ENCODE measurements around the gene OR51B2. TPM values are rescaled to one million over a fixed set of nuclear protein-coding genes. Genes with fewer than 3 reads are reported as not detected.
"Not testable (repeated sequence)": the region's sequence is repeated elsewhere in the genome, so short reads cannot be mapped to it uniquely, and the experiment has no call there.

Gene OR51B2
- polyA plus RNA-seq, 1 experiment = not detected

DNA sequence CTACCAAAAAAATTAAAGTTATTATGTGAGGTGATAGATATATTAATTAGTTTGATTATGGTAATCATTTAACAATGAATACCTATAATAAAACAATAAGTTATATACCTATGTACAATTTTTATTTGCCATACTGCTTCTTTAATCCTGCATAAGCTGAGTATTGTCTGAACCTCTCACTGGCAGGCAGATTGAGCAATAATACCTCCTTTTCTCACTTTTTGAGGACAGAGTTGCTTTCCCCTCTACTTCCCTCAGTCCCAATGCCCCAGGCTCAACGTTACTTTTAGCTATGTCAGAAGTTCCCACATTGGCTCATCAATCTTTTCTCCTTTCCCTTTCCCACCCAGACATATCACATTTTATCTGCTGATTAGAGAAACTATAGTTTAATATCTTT lies 25.5 kb upstream of the OR51B2 start:
- POLR2A ChIA-PET = no interaction called here
- H3K4me3 ChIP-seq (ENCODE audit: low read depth, low read length) = no peak overlapping the region
- CTCF ChIA-PET = no interaction called here
- no peaks in the 10 kb centered on the region for H3K27me3 ChIP-seq (ENCODE audit: control insufficient read depth, insufficient read depth, low read length)
- no peaks in the 10 kb centered on the region for H3K36me3 ChIP-seq (ENCODE audit: control insufficient read depth, insufficient read depth, low read length)
- no peak for DNase-seq (ENCODE audit: low read depth)
- TF ChIP-seq, protein P1, sequence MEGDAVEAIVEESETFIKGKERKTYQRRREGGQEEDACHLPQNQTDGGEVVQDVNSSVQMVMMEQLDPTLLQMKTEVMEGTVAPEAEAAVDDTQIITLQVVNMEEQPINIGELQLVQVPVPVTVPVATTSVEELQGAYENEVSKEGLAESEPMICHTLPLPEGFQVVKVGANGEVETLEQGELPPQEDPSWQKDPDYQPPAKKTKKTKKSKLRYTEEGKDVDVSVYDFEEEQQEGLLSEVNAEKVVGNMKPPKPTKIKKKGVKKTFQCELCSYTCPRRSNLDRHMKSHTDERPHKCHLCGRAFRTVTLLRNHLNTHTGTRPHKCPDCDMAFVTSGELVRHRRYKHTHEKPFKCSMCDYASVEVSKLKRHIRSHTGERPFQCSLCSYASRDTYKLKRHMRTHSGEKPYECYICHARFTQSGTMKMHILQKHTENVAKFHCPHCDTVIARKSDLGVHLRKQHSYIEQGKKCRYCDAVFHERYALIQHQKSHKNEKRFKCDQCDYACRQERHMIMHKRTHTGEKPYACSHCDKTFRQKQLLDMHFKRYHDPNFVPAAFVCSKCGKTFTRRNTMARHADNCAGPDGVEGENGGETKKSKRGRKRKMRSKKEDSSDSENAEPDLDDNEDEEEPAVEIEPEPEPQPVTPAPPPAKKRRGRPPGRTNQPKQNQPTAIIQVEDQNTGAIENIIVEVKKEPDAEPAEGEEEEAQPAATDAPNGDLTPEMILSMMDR (IDR thresholded peaks at IDR 0.05; ENCODE audit: insufficient read depth, low read depth, low read length) = no peak

DNA sequence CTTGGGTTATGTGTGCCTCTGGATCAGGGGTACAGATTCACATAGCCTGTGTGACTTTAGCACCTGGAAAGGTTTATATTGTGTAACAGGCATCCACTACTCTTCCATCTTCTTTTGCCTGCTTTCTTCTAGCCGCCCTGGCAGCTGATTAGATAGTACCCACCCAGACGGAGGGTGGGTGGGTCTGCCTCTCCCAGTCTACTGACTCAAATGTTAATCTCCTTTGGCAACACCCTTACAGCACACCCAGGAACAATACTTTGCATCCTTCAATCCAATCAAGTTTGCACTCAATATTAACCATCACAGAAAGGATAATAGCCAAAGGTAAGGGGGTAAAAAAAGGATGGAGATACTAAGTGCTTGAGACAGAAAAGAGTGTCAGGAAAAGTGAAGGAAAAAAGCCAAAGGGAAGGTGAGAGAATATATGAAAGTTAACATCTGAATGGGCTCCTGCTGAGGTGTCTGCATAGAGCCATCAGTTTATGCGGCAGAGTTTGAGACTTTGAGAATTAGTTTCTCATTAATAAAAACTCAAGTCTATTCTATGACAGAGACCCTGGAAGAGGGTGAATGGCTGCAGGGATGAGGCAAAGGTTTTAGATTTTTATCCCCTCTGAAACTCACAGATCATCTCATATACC lies 24.6 kb upstream of the OR51B2 start:
- no peaks in the 10 kb centered on the region for H3K27me3 ChIP-seq (ENCODE audit: control insufficient read depth, insufficient read depth, low read length)
- CTCF ChIA-PET = no interaction called here
- no peaks in the 10 kb centered on the region for H3K36me3 ChIP-seq (ENCODE audit: control insufficient read depth, insufficient read depth, low read length)
- POLR2A ChIA-PET = no interaction called here
- DNase-seq (ENCODE audit: low read depth) = no peak
- no peak overlapping the region for H3K4me3 ChIP-seq (ENCODE audit: low read depth, low read length)
- TF ChIP-seq, protein P1 (IDR thresholded peaks at IDR 0.05; ENCODE audit: insufficient read depth, low read depth, low read length) = no peak

DNA sequence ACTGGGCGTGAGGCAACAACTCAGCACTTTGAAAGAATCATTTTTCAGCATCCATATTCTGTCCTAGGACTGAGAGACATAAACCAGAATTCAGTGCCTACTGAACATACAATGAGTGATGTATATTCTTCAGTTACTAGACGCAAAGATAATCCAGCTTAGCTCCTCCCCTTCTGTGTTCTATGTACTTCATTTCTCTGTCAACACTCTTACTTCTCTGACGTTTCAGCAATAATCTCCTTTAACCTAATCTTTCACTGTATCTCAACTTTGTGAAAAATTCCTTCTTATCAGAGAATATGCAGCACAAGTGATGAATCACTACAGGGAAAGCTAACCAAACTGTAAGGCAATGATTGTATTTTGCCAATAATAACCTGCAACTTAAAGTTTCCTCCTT lies 21.7 kb upstream of the OR51B2 start:
- ChIA-PET CTCF (interaction anchor here (0.6 to 1.3 kb wide), 4 partner anchors 9 to 133 kb away, joined by 3 to 4 read pairs (median 3); no protein-coding TSS in a partner anchor), POLR2A (no interaction called here)
- no peak for DNase-seq (ENCODE audit: low read depth)
- TF ChIP-seq, protein P1 (IDR thresholded peaks at IDR 0.05; ENCODE audit: insufficient read depth, low read depth, low read length) = no peak
- Histone ChIP-seq H3K36me3 (ENCODE audit: control insufficient read depth, insufficient read depth, low read length) (no peaks in the 10 kb centered on the region), H3K4me3 (ENCODE audit: low read depth, low read length) (no peak overlapping the region), H3K27me3 (ENCODE audit: control insufficient read depth, insufficient read depth, low read length) (no peaks in the 10 kb centered on the region)

DNA sequence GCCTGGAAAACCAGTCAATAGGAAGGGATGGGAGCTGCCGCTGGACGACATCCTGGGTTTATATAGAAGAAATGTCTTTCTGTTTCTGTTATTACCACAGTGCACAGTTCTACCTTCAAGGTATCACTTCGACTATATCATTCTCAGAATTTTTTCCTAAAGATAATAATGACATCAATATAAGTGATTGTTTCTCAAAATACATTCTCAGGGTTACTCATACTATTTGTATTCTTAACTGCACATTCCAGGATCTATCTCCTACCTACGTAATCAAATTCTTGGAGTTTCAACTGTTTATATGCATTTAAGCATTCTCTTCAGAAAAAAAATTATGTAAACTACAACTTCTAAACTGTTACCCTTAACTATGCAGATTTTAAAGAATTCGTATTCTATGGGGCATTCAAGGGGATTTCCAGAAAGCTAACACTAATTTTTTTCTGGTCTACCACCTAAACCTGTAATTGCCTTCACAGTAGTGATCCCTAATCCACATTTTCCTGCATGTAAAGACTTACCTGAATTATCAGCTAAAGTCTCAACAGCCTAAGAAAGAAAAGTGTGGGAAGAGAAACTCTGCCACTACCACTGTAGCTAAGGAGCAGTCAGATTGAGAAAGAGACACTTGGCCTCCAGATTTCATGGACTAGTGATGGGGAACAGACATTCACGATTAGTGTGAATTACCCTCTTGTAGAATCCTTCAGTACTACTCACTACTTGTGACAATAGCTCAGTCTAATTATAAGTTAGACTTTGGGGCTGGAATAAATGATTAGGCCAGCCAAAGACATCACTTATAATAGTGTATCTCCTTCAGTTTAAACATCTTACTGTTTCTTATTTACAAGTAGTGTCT lies 19.6 kb upstream of the OR51B2 start, which contains the start of gene OR51B5:
Gene OR51B5, minus strand, starts transcription at position 51 of the 862 bp plus-strand sequence. Its CDS starts 0 bp downstream, at position 51.
- no peak for DNase-seq (ENCODE audit: low read depth)
- H3K4me3 ChIP-seq (ENCODE audit: low read depth, low read length) = no peak within 1 kb of the TSS
- no peaks in the 10 kb centered on the region for H3K27me3 ChIP-seq (ENCODE audit: control insufficient read depth, insufficient read depth, low read length)
- TF ChIP-seq, protein P1 (IDR thresholded peaks at IDR 0.05; ENCODE audit: insufficient read depth, low read depth, low read length) = no peak
- CTCF ChIA-PET = interaction anchor here (0.5 kb wide), 1 partner anchor 219 kb away, joined by 3 read pairs; no protein-coding TSS in a partner anchor
- H3K36me3 ChIP-seq (ENCODE audit: control insufficient read depth, insufficient read depth, low read length) = no peaks in the 10 kb centered on the region
- POLR2A ChIA-PET = no interaction called here

DNA sequence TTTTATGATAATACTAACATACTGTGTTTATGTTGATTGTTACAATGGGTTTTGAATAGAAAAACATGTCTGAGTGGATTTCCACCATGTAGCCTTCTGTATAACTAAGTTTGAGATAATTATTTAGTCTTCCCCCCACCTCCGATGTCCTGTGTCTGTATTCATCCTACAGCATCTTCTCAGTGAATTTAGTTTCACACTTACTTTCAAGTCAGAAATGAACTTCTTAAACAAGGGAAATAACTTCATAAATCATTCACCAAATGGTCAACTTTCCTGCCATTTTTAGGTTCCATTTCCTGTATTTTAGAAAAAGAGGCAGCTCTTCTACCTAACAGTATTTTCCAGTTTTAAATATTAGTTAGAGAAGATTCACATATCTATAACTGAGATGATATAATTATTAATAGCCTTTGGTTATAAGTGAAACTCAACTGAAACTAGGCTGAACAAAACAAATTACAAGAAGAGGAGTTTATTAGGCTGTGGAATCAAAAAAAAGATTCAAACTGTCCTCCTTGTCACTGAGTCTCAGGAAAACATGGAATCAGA lies 15.8 kb upstream of the OR51B2 start:
- ChIA-PET CTCF (no interaction called here), POLR2A (no interaction called here)
- Histone ChIP-seq H3K36me3 (ENCODE audit: control insufficient read depth, insufficient read depth, low read length) (no peaks in the 10 kb centered on the region), H3K27me3 (ENCODE audit: control insufficient read depth, insufficient read depth, low read length) (no peaks in the 10 kb centered on the region), H3K4me3 (ENCODE audit: low read depth, low read length) (no peak overlapping the region)
- TF ChIP-seq, protein P1 (IDR thresholded peaks at IDR 0.05; ENCODE audit: insufficient read depth, low read depth, low read length) = no peak
- DNase-seq (ENCODE audit: low read depth) = no peak

DNA sequence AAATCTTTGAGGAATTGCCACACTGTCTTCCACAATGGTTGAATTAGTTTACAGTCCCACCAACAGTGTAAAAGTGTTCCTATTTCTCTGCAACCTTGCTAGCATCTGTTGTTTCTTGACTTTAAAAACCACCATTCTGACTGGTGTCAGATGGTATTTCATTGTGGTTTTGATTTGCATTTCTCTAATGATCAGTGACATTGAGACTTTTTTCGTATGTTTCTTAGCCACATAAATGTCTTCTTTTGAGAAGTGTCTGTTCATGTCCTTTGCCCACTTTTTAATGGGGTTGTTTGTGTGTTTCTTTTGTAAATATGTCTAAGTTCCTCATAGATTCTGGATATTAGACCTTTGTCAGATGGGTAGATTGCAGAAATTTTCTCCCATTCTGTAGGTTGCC lies 13.2 kb upstream of the OR51B2 start:
- H3K4me3 ChIP-seq (ENCODE audit: low read depth, low read length); H3K36me3 ChIP-seq (ENCODE audit: control insufficient read depth, insufficient read depth, low read length); DNase-seq (ENCODE audit: low read depth); CTCF ChIA-PET; POLR2A ChIA-PET; H3K27me3 ChIP-seq (ENCODE audit: control insufficient read depth, insufficient read depth, low read length): not testable (repeated sequence)

All from BJ (cell line).